UCSD-AML1 (cell line): ENCODE results near the gene BMF.

Source experiments
- DNase-seq: peaks from one replicate; lab custom pipeline; 2025; ENCODE audit not compliant: unreplicated experiment; lab: John Stamatoyannopoulos, UW

BMF gene

GRCh38 chr15:40104296-40104864 is 4.3 kb downstream of the BMF start:
- no peak for DNase-seq

GRCh38 chr15:40103864-40104271 is 4.8 kb downstream of the BMF start:
- DNase-seq, result no peak

- DNase-seq, result no peak
These were observed 5.5 kb downstream of the BMF start for GRCh38 chr15:40102897-40103858.

GRCh38 chr15:40100947-40101905 is 7.5 kb downstream of the BMF start:
- DNase-seq, result no peak

GRCh38 chr15:40100123-40100946 is 8.3 kb downstream of the BMF start:
- DNase-seq, result peak; percentile 40

- peak; percentile 84 for DNase-seq
These were observed 10.0 kb downstream of the BMF start for GRCh38 chr15:40098489-40099261.

- peak; percentile 75 for DNase-seq
These were observed 10.7 kb downstream of the BMF start for GRCh38 chr15:40097968-40098476.

- DNase-seq, result no peak
These were observed 11.3 kb downstream of the BMF start for GRCh38 chr15:40097096-40097967.

- no peak for DNase-seq
These were observed 12.4 kb downstream of the BMF start for GRCh38 chr15:40096094-40096891.

- no peak for DNase-seq
These were observed 13.1 kb downstream of the BMF start for GRCh38 chr15:40095371-40096093.

GRCh38 chr15:40094156-40094555 is 14.5 kb downstream of the BMF start:
- DNase-seq, result no peak

- no peak for DNase-seq
These were observed 15.5 kb downstream of the BMF start for GRCh38 chr15:40092979-40093869.

- no peak for DNase-seq
These were observed 16.3 kb downstream of the BMF start for GRCh38 chr15:40092256-40092978.

- DNase-seq, result no peak
These were observed 16.8 kb downstream of the BMF start for GRCh38 chr15:40091861-40092255.

GRCh38 chr15:40090774-40091455 is 17.8 kb downstream of the BMF start:
- DNase-seq, result no peak
